D721Med (cell line): ENCODE measurements around the gene SLC25A4.
A peak's percentile ranks its signal among the peaks of the same experiment; 100 is the strongest.

ENCODE experiments used
- DNase-seq: peaks from one replicate; pipeline ENCODE4 v3.0.0; 2011; ENCODE audit warnings: low spot score; ENCODE audit not compliant: insufficient read length
- FAIRE-seq: peaks from 2 replicates; lab custom pipeline; 2011; peaks lifted over from hg19 to GRCh38; lab: Jason Lieb, UNC
- CTCF ChIP-seq: IDR thresholded peaks from 2 replicates; pipeline ENCODE4 v1.5.1; 2012; ENCODE audit warnings: mild to moderate bottlenecking, control low read depth; ENCODE audit not compliant: insufficient read depth; ENCODE audit errors: missing control alignments

The SLC25A4 gene

GRCh38 chr4:185134307-185134869 lies 8.7 kb upstream of the SLC25A4 start:
- FAIRE-seq (peak; percentile 44), DNase-seq (no peak)
- TF ChIP-seq CTCF, result peak; percentile 86

- TF ChIP-seq CTCF, result no peak
Measured at GRCh38 chr4:185137233-185137925, 5.7 kb upstream of the SLC25A4 start.

GRCh38 chr4:185138161-185138560 lies 4.9 kb upstream of the SLC25A4 start:
- no peak for FAIRE-seq
- DNase-seq, result no peak
- TF ChIP-seq CTCF, result no peak

More at GRCh38 chr4:185137233-185137925, 5.7 kb upstream of the SLC25A4 start:
- DNase-seq (no peak), FAIRE-seq (no peak)

- no peak for TF ChIP-seq CTCF
- FAIRE-seq, result no peak
- no peak for DNase-seq
Measured at GRCh38 chr4:185139736-185140135, 3.3 kb upstream of the SLC25A4 start.

- FAIRE-seq (no peak), DNase-seq (no peak)
- TF ChIP-seq CTCF, result no peak
Measured at GRCh38 chr4:185141777-185142176, 1.3 kb upstream of the SLC25A4 start.

GRCh38 chr4:185142564-185142911 lies 528 bp upstream of the SLC25A4 start:
- DNase-seq, result no peak
- no peak for FAIRE-seq
- no peak for TF ChIP-seq CTCF

- no peak for DNase-seq
- no peak for FAIRE-seq
Measured at GRCh38 chr4:185143601-185143969, 519 bp downstream of the SLC25A4 start.

More at GRCh38 chr4:185143601-185143969, 519 bp downstream of the SLC25A4 start:
- TF ChIP-seq CTCF, result no peak
